GM12878 (cell line): ENCODE measurements around the gene PPM1K. TPM values are rescaled to one million over a fixed set of nuclear protein-coding genes. Genes with fewer than 3 reads are reported as not detected.

Experiments
- CBX3 ChIP-seq: fragments of 200-600 bp; sonication (generic); IDR thresholded peaks from 2 replicates; pipeline ENCODE4 v1.6.1; 2016; ENCODE audit warnings: low read depth, borderline replicate concordance
- CTCF ChIP-seq, 3 experiments: IDR thresholded peaks in 2 of 3; conservative IDR thresholded peaks in 1 of 3; 2 replicates each; pipeline ENCODE4 v1.5.1; 2011; ENCODE audit warnings: low read depth in 3 of 3, low read length in 3 of 3, mild to moderate bottlenecking in 3 of 3, control low read depth in 2 of 3, moderate library complexity in 2 of 3, inconsistent platforms in 1 of 3, mixed read lengths in 1 of 3; ENCODE audit not compliant: control insufficient read depth in 2 of 3, insufficient read depth in 1 of 3; ENCODE audit errors: extremely low read depth in 1 of 3
- FOS ChIP-seq: IDR thresholded peaks from 3 replicates; pipeline ENCODE4 v1.6.1; 2011; ENCODE audit warnings: borderline replicate concordance; ENCODE audit not compliant: insufficient read length; ENCODE audit errors: extremely low read depth
- FOXK2 ChIP-seq: fragments of 450-650 bp; IDR thresholded peaks from 2 replicates; pipeline ENCODE4 v1.6.1; 2017; ENCODE audit warnings: mild to moderate bottlenecking, moderate library complexity
- LARP7 ChIP-seq: fragments of 450-650 bp; IDR thresholded peaks from 2 replicates; pipeline ENCODE4 v1.6.1; 2017; ENCODE audit warnings: mild to moderate bottlenecking
- REST ChIP-seq: IDR thresholded peaks from 2 replicates; pipeline ENCODE4 v1.6.1; 2012; ENCODE audit warnings: mild to moderate bottlenecking, low read depth, low read length
- SMARCA5 ChIP-seq: fragments of 450-650 bp; IDR thresholded peaks from 2 replicates; pipeline ENCODE4 v1.6.1; 2017; ENCODE audit warnings: mild to moderate bottlenecking
- SPI1 ChIP-seq: IDR thresholded peaks from 2 replicates; pipeline ENCODE4 v1.6.1; 2011; ENCODE audit warnings: low read depth, mild to moderate bottlenecking, low read length, moderate library complexity, borderline replicate concordance; ENCODE audit not compliant: insufficient read depth
- polyA plus RNA-seq, 11 experiments: library from polyadenylated mRNA; depleted of rRNA in 4 of 11; unstranded in 6 of 11; stranded (reverse) in 5 of 11; fragments of >200 nt; fragmentation: Nextera tagmentation in 4 of 11; fragmentation: Illumina TruSeq in 1 of 11; extraction: Ambion mirVana in 4 of 11; extraction: Trizol in 1 of 11; gene quantifications; 1 replicate in 1 of 11; 2 replicates in 10 of 11; pipeline versions ENCODE4 v1.2.1 to v1.2.3, GENCODE V29; 2011 to 2016; ENCODE audit warnings: inconsistent platforms in 2 of 11, missing spikeins in 2 of 11, low read depth in 1 of 11
- total RNA-seq, 4 experiments: library from RNA; depleted of rRNA in 3 of 4; stranded (reverse); fragments of >200 nt in 3 of 4; fragmentation: Illumina TruSeq in 1 of 4; extraction: Trizol in 1 of 4; gene quantifications; 2 replicates each; pipeline versions ENCODE4 v1.2.1 to v1.2.3, GENCODE V29; 2013 to 2021

Gene PPM1K
- total and polyA plus RNA-seq, 10 of the 15 experiments (the other 5 are each of a cell fraction or from before 2014, with no cell fraction given), result 25.0 to 79.1 (median 36.9) TPM

GRCh38 chr4:88333741-88334405, 49.5 kb upstream of the PPM1K start (continued):
- TF ChIP-seq SPI1, result no peak
- no peak for TF ChIP-seq CTCF (IDR thresholded peaks at IDR 0.05 in 2 of 3, conservative IDR thresholded peaks at IDR 0.05 in 1 of 3; ENCODE audit: control insufficient read depth in 2 of 3, extremely low read depth in 1 of 3, insufficient read depth in 1 of 3, low read depth in 3 of 3, low read length in 3 of 3)
- TF ChIP-seq FOXK2, result no peak
- TF ChIP-seq REST, result no peak
- no peak for TF ChIP-seq LARP7
- TF ChIP-seq CBX3, result no peak
- TF ChIP-seq FOS, result no peak
- no peak for TF ChIP-seq SMARCA5
